ENCODE measurements around the gene ADPRS.

The ADPRS gene

DNA sequence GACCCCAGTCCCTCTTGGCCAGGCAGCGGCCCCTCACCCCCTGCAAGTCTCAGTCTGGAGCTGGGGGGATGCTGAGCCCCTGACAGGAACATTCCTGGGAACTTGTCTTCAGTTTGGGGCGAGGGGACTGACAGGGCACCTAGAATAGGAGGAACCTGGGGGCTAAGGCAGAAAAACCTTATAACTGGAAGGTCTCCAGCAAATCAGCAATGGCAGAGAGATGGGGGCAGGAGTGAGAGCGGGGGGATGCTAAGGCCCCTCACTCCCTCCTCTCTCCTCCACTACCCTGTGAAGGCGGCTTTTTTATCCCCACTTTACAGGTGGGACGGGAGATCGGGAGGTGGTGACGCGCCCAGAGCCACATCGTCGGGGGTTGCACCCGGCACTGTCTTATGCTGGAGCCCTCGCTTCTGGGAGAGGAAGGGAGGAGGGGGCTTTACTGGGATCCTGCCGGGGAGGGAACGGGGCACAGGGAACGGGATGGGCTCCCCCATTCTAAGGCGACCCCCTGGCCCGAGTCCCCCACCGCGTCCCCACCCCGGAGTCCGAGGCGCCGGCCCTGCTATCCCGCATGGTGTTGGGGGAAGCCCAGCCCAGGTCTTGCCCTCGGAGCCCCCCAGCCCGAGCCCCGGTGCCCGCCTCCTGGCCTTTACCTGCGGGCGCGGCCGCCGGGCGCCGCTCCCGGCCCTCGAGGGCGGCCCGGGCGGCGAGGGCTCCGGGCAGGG lies 35.9 kb downstream of the ADPRS start:
- no peak for DNase-seq (ENCODE audit: low read depth)
- H3K4me3 ChIP-seq (ENCODE audit: low read length): peak overlapping the region; percentile 39
- TF ChIP-seq, protein P1, sequence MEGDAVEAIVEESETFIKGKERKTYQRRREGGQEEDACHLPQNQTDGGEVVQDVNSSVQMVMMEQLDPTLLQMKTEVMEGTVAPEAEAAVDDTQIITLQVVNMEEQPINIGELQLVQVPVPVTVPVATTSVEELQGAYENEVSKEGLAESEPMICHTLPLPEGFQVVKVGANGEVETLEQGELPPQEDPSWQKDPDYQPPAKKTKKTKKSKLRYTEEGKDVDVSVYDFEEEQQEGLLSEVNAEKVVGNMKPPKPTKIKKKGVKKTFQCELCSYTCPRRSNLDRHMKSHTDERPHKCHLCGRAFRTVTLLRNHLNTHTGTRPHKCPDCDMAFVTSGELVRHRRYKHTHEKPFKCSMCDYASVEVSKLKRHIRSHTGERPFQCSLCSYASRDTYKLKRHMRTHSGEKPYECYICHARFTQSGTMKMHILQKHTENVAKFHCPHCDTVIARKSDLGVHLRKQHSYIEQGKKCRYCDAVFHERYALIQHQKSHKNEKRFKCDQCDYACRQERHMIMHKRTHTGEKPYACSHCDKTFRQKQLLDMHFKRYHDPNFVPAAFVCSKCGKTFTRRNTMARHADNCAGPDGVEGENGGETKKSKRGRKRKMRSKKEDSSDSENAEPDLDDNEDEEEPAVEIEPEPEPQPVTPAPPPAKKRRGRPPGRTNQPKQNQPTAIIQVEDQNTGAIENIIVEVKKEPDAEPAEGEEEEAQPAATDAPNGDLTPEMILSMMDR (conservative IDR thresholded peaks at IDR 0.05; ENCODE audit: low read length): no peak

DNA sequence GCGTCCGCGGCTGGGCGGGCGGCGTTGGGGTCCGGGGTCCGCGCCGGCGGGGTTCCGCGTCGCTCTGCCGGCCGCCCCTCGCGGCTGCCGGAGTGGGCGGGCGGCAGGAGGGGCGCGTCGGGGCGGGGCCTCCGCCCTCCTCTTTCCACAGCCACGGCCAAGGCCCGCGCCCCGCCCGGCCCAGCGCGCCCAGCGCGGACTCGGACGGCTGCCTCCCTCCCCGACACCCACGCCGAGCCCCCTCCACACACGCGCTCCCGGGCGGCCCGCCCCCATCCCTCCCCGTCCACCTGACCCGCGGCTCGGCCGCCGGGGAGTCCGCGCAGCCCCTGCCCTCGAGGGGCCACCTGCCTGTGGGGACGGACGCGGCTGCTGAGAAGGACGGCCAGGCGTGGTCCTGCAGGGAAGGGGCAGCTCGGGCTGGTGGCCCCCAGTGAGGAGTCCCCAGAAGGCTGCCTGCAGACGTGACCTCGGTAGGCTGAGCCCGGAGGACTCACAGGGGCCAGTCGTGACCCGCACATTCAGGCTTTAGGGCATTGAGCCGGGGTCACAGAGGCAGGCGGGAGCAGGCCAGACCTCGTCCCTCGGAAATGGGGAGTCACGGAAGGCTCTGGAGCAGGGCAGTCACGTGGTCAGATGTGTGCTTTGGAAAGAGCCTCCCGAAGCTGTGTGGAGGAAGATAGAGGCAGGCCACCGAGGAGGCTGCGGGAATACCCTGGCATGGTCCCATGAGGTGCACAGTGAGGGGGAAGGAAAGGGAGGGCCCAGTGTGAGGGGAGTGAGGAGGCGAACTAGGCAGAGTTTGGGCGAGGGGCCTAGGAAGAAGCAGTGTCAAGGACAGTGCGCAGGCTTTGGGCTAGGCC lies 36.7 kb downstream of the ADPRS start, which contains the start of gene COL8A2:
Gene COL8A2, minus strand, starts transcription at position 94 of the 863 bp plus-strand sequence. CDS start 24,980 bp downstream, outside the sequence.
- H3K4me3 ChIP-seq (ENCODE audit: low read length): peak within 1 kb of the TSS; percentile 39
- TF ChIP-seq, protein P1 (conservative IDR thresholded peaks at IDR 0.05; ENCODE audit: low read length): no peak
- no peak for DNase-seq (ENCODE audit: low read depth)

GRCh38 chr1:36126005-36126716 lies 37.5 kb downstream of the ADPRS start:
- DNase-seq (ENCODE audit: low read depth): no peak
- H3K4me3 ChIP-seq (ENCODE audit: low read length): no peak overlapping the region
- TF ChIP-seq, protein P1 (conservative IDR thresholded peaks at IDR 0.05; ENCODE audit: low read length): no peak

DNA sequence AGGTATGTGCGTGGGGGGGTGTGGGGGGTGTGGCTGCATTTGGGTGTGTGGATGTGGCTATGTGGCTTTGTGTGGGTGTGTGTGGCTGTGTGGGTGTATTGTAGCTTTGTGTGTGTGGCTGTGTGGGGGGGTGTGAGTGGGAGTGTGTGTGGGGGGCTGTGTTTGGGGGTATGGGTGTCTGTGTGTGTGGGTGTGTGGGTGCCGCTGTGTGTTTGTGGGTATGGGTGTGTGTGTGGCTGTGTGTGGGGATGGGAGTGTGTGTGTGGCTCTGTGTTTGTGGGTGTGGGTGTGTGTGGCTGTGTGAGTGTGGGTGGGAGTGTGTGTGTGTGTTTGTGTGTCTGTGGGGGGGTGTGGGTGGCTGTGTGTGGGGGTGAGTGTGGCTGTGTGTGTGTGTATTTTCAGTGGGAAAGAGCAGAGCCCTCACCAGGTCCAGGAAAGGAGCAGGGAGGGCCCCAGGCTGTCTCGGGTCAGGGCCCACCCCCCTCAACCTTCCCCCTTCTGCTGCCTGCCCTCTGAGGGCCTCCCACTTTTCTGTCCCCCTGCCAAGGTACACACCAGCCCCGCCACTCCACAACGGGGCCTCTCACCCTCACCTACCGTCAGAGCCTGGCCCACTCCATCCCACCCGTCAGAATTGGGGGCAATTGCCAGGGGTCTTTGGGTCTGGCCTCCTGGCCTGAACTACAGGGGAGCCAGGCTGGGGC lies 38.3 kb downstream of the ADPRS start:
- DNase-seq (ENCODE audit: low read depth): no peak
- no peak overlapping the region for H3K4me3 ChIP-seq (ENCODE audit: low read length)
- TF ChIP-seq, protein P1 (conservative IDR thresholded peaks at IDR 0.05; ENCODE audit: low read length): no peak

GRCh38 chr1:36128126-36128904 lies 39.6 kb downstream of the ADPRS start:
- H3K4me3 ChIP-seq (ENCODE audit: low read length): no peak overlapping the region
- TF ChIP-seq, protein P1 (conservative IDR thresholded peaks at IDR 0.05; ENCODE audit: low read length): no peak
- peak; percentile 87 for DNase-seq (ENCODE audit: low read depth)

DNA sequence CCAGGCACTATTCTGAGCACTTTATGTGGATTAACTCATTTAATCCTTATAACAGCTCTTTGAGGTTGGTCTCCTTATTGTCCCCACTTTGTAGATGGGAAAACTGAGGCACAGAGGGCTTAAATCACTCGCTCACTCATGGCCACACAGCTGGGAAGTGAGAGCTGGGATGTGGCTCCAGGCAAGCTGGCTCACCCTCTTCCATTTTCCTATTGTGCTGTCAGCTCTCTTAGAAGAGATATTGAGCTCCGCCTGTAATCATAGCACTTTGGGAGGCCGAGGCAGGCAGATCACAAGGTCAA lies 40.2 kb downstream of the ADPRS start:
- TF ChIP-seq, protein P1 (conservative IDR thresholded peaks at IDR 0.05; ENCODE audit: low read length): no peak
- no peak overlapping the region for H3K4me3 ChIP-seq (ENCODE audit: low read length)
- DNase-seq (ENCODE audit: low read depth): no peak
